OCI-LY1 (cell line): ENCODE results near the gene GNB1L.

Source experiments
- H2AFZ ChIP-seq: fragments of 200-600 bp; sonication (generic), shearing (Covaris generic); 2 replicates; pipeline ENCODE4 v1.6.0; 2014; ENCODE audit warnings: antibody characterized with exemption, mild to moderate bottlenecking, low read length
- H3F3A ChIP-seq: fragments of 200-600 bp; sonication (generic), shearing (Covaris generic); 2 replicates; pipeline ENCODE4 v1.6.0; 2014; ENCODE audit warnings: mild to moderate bottlenecking, antibody characterized with exemption, low read length, moderate library complexity; ENCODE audit not compliant: insufficient read depth
- H3K27ac ChIP-seq: fragments of 200-600 bp; sonication (generic); 2 replicates; pipeline ENCODE4 v1.5.1; 2014; ENCODE audit warnings: low read length, mixed run types, mild to moderate bottlenecking, low read depth; ENCODE audit not compliant: poor library complexity, severe bottlenecking
- H3K27me3 ChIP-seq: fragments of 200-600 bp; sonication (generic); 2 replicates; pipeline ENCODE4 v1.6.0; 2014; ENCODE audit warnings: antibody characterized with exemption, mild to moderate bottlenecking, low read length, moderate library complexity; ENCODE audit not compliant: insufficient read depth
- H3K36me3 ChIP-seq: fragments of 200-600 bp; sonication (generic); 2 replicates; pipeline ENCODE4 v1.6.1; 2014; ENCODE audit warnings: mild to moderate bottlenecking, antibody characterized with exemption, low read length, moderate library complexity, mixed read lengths; ENCODE audit not compliant: insufficient read depth
- H3K4me1 ChIP-seq: fragments of 200-600 bp; sonication (generic); 2 replicates; pipeline ENCODE4 v1.5.1; 2014; ENCODE audit warnings: mild to moderate bottlenecking, low read length, moderate library complexity; ENCODE audit not compliant: insufficient read depth, severe bottlenecking
- H3K4me2 ChIP-seq: fragments of 200-600 bp; sonication (generic), shearing (Covaris generic); 2 replicates; pipeline ENCODE4 v1.6.1; 2014; ENCODE audit warnings: low read length
- H3K4me3 ChIP-seq: fragments of 200-600 bp; sonication (generic); 2 replicates; pipeline ENCODE4 v1.5.1; 2014; ENCODE audit warnings: low read length, low read depth, mild to moderate bottlenecking, mixed read lengths; ENCODE audit not compliant: poor library complexity, severe bottlenecking
- H3K79me2 ChIP-seq: fragments of 200-600 bp; shearing (Covaris generic); 2 replicates; pipeline ENCODE4 v1.6.1; 2016; ENCODE audit warnings: mixed run types, low read length, mixed read lengths; ENCODE audit not compliant: insufficient read depth
- H3K9ac ChIP-seq: fragments of 200-600 bp; sonication (generic), shearing (Covaris generic); 2 replicates; pipeline ENCODE4 v1.6.1; 2014; ENCODE audit warnings: mild to moderate bottlenecking, low read length, mixed read lengths
- H3K9me2 ChIP-seq: fragments of 200-600 bp; sonication (generic), shearing (Covaris generic); 2 replicates; pipeline ENCODE4 v1.6.1; 2014; ENCODE audit warnings: low read depth, mild to moderate bottlenecking, low read length, mixed read lengths
- H3K9me3 ChIP-seq: fragments of 200-600 bp; shearing (Covaris generic); 2 replicates; pipeline ENCODE4 v1.6.1; 2014; ENCODE audit warnings: low read length, mixed read lengths
- H4K20me1 ChIP-seq: fragments of 200-600 bp; sonication (generic), shearing (Covaris generic); 2 replicates; pipeline ENCODE4 v1.6.0; 2016; ENCODE audit warnings: mild to moderate bottlenecking, low read length; ENCODE audit not compliant: insufficient read depth
- EZH2 ChIP-seq: fragments of 200-600 bp; sonication (generic), shearing (Covaris generic); IDR thresholded peaks from 2 replicates; pipeline ENCODE4 v1.8.0; 2017; ENCODE audit warnings: borderline replicate concordance, mixed run types, mild to moderate bottlenecking, antibody characterized with exemption, low read length, moderate library complexity, mixed read lengths
- TF ChIP-seq, protein P1 (sequence below): fragments of 200-600 bp; sonication (generic), shearing (Covaris generic); IDR thresholded peaks from 2 replicates; pipeline ENCODE4 v1.5.1; 2017; ENCODE audit warnings: mild to moderate bottlenecking, antibody characterized with exemption, low read length, moderate library complexity, mixed read lengths

Gene GNB1L

DNA sequence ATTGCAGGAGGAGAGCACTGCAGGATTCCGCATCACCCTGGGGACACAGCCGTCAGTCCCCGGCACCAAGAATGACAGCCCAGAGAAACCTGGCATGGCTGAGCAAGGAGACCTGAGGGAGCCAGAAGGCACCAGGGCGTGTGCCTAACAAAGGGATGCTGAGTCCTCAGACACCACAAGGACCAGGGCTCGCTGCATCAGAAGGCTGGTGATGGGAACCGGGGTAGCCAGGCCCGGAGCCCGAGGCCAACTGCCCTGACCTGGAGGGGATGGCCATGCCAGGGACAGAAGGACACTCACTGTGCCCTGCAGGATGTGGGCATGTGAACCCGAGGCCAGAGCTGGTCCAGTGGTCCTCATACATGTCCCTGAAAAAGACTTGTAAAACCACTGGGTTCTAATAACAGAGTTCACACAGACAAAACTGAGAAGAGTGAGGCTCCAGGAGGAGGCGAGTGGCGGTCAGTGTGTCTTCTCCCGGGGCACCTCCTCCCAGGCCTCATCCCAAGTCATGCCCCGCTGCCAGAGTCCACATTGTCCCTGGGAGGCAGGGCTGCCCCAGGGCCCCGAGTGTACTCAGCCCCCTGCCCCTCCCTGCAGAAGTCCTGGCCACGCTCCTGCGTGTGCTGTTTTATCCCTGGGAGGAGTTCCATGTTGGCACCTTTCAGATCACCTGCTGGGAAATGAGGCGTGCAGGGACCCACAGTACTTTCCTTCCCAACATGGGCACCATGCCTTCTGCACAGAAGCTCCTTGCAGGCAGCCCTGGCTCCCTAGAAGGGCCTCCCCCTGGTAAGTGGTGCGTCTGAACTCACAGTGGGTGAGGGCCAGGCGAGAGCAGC lies 51.6 kb downstream of the GNB1L start:
- TF ChIP-seq, protein P1, sequence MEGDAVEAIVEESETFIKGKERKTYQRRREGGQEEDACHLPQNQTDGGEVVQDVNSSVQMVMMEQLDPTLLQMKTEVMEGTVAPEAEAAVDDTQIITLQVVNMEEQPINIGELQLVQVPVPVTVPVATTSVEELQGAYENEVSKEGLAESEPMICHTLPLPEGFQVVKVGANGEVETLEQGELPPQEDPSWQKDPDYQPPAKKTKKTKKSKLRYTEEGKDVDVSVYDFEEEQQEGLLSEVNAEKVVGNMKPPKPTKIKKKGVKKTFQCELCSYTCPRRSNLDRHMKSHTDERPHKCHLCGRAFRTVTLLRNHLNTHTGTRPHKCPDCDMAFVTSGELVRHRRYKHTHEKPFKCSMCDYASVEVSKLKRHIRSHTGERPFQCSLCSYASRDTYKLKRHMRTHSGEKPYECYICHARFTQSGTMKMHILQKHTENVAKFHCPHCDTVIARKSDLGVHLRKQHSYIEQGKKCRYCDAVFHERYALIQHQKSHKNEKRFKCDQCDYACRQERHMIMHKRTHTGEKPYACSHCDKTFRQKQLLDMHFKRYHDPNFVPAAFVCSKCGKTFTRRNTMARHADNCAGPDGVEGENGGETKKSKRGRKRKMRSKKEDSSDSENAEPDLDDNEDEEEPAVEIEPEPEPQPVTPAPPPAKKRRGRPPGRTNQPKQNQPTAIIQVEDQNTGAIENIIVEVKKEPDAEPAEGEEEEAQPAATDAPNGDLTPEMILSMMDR: no peak
- no peak for TF ChIP-seq EZH2
- no peak overlapping the region for H3K4me2 ChIP-seq
- no peak overlapping the region for H2AFZ ChIP-seq
- no peaks in the 10 kb centered on the region for H3F3A ChIP-seq
- H3K4me1 ChIP-seq: no peaks in the 10 kb centered on the region
- H4K20me1 ChIP-seq: no peaks in the 10 kb centered on the region
- H3K9me3 ChIP-seq: no peaks in the 10 kb centered on the region
- no peak overlapping the region for H3K27ac ChIP-seq
- H3K27me3 ChIP-seq: no peaks in the 10 kb centered on the region
- no peak overlapping the region for H3K4me3 ChIP-seq
- no peaks in the 10 kb centered on the region for H3K36me3 ChIP-seq
- no peak overlapping the region for H3K9ac ChIP-seq
- H3K79me2 ChIP-seq: no peaks in the 10 kb centered on the region
- no peaks in the 10 kb centered on the region for H3K9me2 ChIP-seq

DNA sequence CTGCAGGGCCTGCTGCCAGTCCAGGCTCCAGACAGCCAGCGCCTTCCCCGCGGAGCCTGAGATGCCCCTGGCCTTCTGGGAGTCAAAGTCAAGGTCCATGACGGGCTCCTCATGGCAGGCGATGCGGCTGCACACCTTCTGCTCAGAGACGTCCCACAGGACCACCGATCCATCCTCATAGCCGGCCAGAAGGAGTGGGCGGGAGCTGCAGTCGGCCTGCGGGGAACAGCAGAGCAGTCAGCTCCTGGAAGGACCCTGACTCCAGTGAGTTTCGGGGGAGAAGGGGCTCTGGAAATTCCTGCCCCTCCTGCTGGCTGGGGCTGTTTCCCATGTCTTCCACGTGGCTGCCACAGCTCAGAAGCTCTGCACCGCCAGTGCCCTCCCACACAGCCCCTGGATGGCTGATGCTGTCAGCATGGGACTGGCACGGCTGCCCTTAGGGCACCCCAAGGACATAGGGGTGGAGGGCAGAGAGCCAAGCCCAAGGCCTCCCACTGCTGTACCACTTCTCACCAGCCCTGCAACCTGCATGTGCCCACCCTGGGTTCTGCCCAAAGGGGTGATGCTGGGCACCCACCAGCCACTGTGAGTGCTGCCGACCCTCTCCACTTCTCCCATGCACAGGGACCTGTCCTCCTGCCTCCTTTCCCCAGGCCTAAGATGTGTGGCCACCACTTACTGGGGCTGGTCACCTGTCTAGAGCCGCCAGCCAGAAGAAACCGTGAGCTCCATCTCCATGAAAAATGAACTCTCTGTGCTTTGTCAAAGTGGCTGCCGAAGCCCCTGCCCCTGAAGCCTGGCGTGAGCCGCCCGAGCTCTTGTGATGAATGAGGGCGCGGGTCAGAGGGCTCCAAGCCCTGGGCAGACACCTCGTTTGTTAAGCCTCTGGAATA lies 52.4 kb downstream of the GNB1L start:
- Histone ChIP-seq H3K4me2 (no peak overlapping the region), H3K9me3 (no peaks in the 10 kb centered on the region), H3F3A (no peaks in the 10 kb centered on the region), H3K79me2 (no peaks in the 10 kb centered on the region), H3K36me3 (no peaks in the 10 kb centered on the region), H2AFZ (no peak overlapping the region), H3K4me3 (no peak overlapping the region), H3K27me3 (no peaks in the 10 kb centered on the region), H3K4me1 (no peaks in the 10 kb centered on the region), H3K27ac (no peak overlapping the region), H4K20me1 (no peaks in the 10 kb centered on the region), H3K9ac (no peak overlapping the region), H3K9me2 (no peaks in the 10 kb centered on the region)
- TF ChIP-seq, protein P1: no peak
- no peak for TF ChIP-seq EZH2

DNA sequence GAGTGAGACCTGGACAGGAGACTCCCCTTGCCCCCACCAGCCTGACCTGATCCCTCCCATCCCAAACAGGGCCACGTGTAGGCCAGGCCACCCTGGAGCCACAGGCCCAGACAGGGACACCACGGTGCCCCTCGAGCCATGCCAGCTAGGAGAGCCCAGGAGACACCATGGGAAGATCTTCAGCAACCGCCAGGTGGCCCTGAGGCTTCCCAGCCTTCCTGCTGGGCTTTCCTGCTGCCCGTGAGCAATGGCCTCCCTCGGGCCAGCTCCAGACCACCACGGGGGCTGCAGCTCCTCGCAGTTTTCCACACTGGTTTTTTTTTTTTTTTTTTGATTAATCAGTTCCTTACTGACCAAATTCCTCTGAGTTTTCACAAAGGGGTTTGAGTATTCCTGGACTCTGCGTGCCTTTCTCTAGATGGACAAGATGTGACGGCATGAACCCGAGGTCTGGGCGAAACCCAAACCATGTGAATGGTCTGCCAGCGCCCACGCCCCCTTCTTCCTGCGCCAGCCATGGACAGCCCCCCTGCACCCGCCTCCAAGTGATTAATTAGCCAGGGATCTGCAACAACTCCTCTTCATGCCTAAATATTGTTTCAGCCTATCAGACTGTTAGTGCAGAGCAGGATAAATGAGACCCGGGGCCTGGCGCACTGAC lies 53.2 kb downstream of the GNB1L start:
- Histone ChIP-seq H3K4me1 (no peaks in the 10 kb centered on the region), H3F3A (no peaks in the 10 kb centered on the region), H3K4me3 (no peak overlapping the region), H2AFZ (no peak overlapping the region), H3K27me3 (no peaks in the 10 kb centered on the region), H3K36me3 (no peaks in the 10 kb centered on the region), H3K4me2 (no peak overlapping the region), H3K9ac (no peak overlapping the region), H3K79me2 (no peaks in the 10 kb centered on the region), H4K20me1 (no peaks in the 10 kb centered on the region), H3K27ac (no peak overlapping the region), H3K9me3 (no peaks in the 10 kb centered on the region), H3K9me2 (no peaks in the 10 kb centered on the region)
- no peak for TF ChIP-seq EZH2
- TF ChIP-seq, protein P1: no peak
